Activated CD8-positive, alpha-beta T cell treated with anti-CD3 and anti-CD28 coated beads for 36 hours (primary cell): ENCODE measurements around the gene TDP2. TPM values are rescaled to one million over a fixed set of nuclear protein-coding genes. Genes with fewer than 3 reads are reported as not detected.
"Not testable (repeated sequence)": the region's sequence is repeated elsewhere in the genome, so short reads cannot be mapped to it uniquely, and the experiment has no call there.

ENCODE experiments used
- ATAC-seq: fragments of 200-7000 bp; cut with Tn5 transposase; one replicate; pipeline ENCODE4 v1.10.0; 2021; ENCODE audit warnings: mild to moderate bottlenecking, moderate library complexity
- CTCF ChIA-PET: fragments of 350-600 bp; sonication (Branson Sonifier 250); formaldehyde crosslinking; loops from one replicate; lab custom pipeline; 2021; ENCODE audit warnings: antibody characterized with exemption; lab: Charles Lee
- POLR2A ChIA-PET: fragments of 350-600 bp; sonication (Branson Sonifier 250); formaldehyde crosslinking; loops from one replicate; lab custom pipeline; 2021; ENCODE audit warnings: antibody characterized with exemption; lab: Charles Lee
- DNase-seq: peaks from one replicate; pipeline ENCODE4 v3.0.0-alpha.2; 2020
- H3K27ac Mint-ChIP-seq: one replicate; pipeline ENCODE4 v1.8.0; 2021; ENCODE audit warnings: mild to moderate bottlenecking, mixed read lengths
- H3K27me3 Mint-ChIP-seq: one replicate; pipeline ENCODE4 v1.8.0; 2021; ENCODE audit warnings: mixed read lengths
- H3K36me3 Mint-ChIP-seq: one replicate; pipeline ENCODE4 v1.8.0; 2021; ENCODE audit warnings: low read depth, mixed read lengths
- H3K4me1 Mint-ChIP-seq: one replicate; pipeline ENCODE4 v1.8.0; 2021; ENCODE audit warnings: low read depth, mixed read lengths
- H3K4me3 Mint-ChIP-seq: one replicate; pipeline ENCODE4 v1.8.0; 2021; ENCODE audit warnings: mild to moderate bottlenecking, moderate library complexity, mixed read lengths
- H3K9me3 Mint-ChIP-seq: one replicate; pipeline ENCODE4 v1.8.0; 2021; ENCODE audit warnings: mixed read lengths
- intact Hi-C: fragments of 100-400 bp; cut with micrococcal nuclease; formaldehyde crosslinking; loops from one replicate; pipeline ENCODE4 v1.10.0; 2022
- total RNA-seq, 2 experiments: library from RNA; stranded (reverse); gene quantifications; one replicate each; pipeline ENCODE4 v1.2.3, GENCODE V29; 2021
- TF ChIP-seq, protein P1 (sequence below): fragments of 200-600 bp; IDR thresholded peaks from one replicate; pipeline ENCODE4 v1.8.0; 2022; ENCODE audit warnings: antibody characterized with exemption, mild to moderate bottlenecking

The TDP2 gene
- total RNA-seq, 2 experiments from 2014 or later = 37.4 to 39.8 TPM

DNA sequence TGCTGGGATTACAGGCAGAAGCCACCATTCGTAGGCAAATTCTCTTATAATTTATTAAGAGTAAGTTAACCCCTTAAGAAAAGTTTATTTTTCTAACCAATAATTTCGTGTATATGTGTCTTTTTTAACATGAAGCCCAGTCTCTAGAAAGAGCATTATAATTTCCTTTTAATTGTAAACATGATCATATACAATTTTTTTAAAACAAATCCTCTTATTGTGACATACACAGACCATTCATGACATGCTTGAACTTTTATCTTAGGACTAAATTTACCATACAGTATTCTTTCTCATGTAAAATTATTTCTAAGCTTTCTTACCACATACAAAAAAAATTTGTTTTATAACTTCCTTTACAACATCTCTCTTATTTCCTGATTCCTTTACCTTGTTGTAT is 6.9 kb upstream of the TDP2 start:
- CTCF ChIA-PET = interaction anchor here (1.3 kb wide), 1 partner anchor 16 kb away, joined by 3 read pairs; no protein-coding TSS in a partner anchor

DNA sequence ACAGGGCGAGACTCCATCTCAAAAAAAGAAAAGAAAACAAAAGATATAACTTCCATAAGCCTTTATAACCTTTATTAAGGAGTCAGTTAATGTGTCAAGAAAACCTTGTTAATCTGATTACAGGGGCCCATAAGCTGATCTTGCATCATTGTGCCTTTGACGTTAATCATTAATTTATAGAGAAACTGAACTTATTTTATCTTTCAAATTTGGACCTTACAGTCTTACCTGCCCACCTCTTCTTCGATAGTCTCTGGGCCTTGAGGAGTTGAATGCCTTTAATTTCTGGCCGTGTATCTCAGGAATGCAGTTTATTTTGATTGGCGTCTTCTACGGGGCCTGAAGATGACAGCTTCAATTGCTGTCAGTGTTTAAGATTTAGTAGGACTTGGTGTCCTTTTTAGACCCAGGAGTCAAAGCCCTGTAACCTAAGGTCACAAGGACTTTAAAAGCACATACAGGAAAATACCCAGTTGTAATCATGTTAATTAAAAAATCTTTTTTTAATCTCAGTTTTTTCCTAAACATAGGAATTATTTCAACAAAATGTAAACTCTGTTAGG is 6.0 kb upstream of the TDP2 start:
- intact Hi-C loops = no loop called here
- ChIA-PET POLR2A (interaction anchor here (1.4 kb wide), 1 partner anchor 103 kb away, joined by 3 read pairs; no protein-coding TSS in a partner anchor), CTCF (interaction anchor here (0.9 kb wide), 1 partner anchor 89 kb away, joined by 3 read pairs; no protein-coding TSS in a partner anchor)
- peaks cover 43% of the 10 kb centered on the region for H3K36me3 Mint-ChIP-seq
- DNase-seq (no peak), ATAC-seq (no peak)
- H3K9me3 Mint-ChIP-seq = peaks cover 14% of the 10 kb centered on the region
- TF ChIP-seq, protein P1, sequence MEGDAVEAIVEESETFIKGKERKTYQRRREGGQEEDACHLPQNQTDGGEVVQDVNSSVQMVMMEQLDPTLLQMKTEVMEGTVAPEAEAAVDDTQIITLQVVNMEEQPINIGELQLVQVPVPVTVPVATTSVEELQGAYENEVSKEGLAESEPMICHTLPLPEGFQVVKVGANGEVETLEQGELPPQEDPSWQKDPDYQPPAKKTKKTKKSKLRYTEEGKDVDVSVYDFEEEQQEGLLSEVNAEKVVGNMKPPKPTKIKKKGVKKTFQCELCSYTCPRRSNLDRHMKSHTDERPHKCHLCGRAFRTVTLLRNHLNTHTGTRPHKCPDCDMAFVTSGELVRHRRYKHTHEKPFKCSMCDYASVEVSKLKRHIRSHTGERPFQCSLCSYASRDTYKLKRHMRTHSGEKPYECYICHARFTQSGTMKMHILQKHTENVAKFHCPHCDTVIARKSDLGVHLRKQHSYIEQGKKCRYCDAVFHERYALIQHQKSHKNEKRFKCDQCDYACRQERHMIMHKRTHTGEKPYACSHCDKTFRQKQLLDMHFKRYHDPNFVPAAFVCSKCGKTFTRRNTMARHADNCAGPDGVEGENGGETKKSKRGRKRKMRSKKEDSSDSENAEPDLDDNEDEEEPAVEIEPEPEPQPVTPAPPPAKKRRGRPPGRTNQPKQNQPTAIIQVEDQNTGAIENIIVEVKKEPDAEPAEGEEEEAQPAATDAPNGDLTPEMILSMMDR = no peak
- H3K27me3 Mint-ChIP-seq = no peaks in the 10 kb centered on the region
- H3K27ac Mint-ChIP-seq = no peak overlapping the region
- H3K4me1 Mint-ChIP-seq = peaks cover 8% of the 10 kb centered on the region
- H3K4me3 Mint-ChIP-seq = no peak overlapping the region

More for the DNA sequence above, 6.9 kb upstream of the TDP2 start:
- TF ChIP-seq, protein P1 = no peak
- ATAC-seq (no peak), DNase-seq (no peak)
- intact Hi-C loops = no loop called here
- Mint-ChIP-seq H3K4me1 (peaks cover 5% of the 10 kb centered on the region), H3K9me3 (peaks cover 14% of the 10 kb centered on the region), H3K27ac (no peak overlapping the region), H3K36me3 (peaks cover 43% of the 10 kb centered on the region), H3K4me3 (no peak overlapping the region), H3K27me3 (no peaks in the 10 kb centered on the region)
- POLR2A ChIA-PET = interaction anchor here (0.9 to 1.4 kb wide), 2 partner anchors 13 to 102 kb away, joined by 3 read pairs; no protein-coding TSS in a partner anchor

DNA sequence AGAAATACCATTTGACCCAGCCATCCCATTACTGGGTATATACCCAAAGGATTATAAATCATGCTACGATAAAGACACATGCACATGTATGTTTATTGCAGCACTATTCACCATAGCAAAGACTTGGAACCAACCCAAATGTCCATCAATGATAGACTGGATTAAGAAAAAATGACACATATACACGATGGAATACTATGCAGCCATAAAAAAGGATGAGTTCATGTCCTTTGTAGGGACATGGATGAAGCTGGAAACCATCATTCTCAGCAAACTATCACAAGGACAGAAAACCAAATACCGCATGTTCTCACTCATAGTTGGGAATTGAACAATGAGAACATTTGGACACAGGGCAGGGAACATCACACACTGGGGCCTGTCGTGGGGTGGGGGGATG is 4.4 kb upstream of the TDP2 start:
- ATAC-seq, DNase-seq, CTCF ChIA-PET, H3K4me3 Mint-ChIP-seq, intact Hi-C loops, H3K27me3 Mint-ChIP-seq, POLR2A ChIA-PET, H3K27ac Mint-ChIP-seq: not testable (repeated sequence)
- peaks cover 11% of the 10 kb centered on the region for H3K4me1 Mint-ChIP-seq
- peaks cover 47% of the 10 kb centered on the region for H3K36me3 Mint-ChIP-seq
- H3K9me3 Mint-ChIP-seq = peaks cover 14% of the 10 kb centered on the region

DNA sequence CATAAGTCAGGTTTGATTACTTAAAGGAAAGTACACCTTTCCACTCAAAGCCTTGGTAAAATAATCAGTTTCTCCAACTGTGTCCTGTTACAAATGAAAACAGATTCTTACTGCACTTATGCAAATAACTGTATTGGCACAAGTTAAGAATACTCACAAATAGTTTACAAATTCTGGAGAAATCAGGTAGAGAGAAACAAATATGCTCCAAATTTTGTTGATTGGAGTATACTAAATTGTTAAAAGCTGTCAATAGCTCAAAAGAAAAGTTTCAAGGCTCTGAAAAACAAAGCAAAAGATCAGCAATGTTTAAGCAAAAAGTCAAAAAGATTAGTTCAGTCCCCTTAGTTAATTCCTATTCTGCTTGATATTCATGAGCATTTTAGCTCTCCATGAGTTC is 3.8 kb upstream of the TDP2 start:
- H3K4me3 Mint-ChIP-seq, CTCF ChIA-PET, DNase-seq, intact Hi-C loops, ATAC-seq, POLR2A ChIA-PET, H3K27me3 Mint-ChIP-seq, H3K27ac Mint-ChIP-seq: not testable (repeated sequence)
- Mint-ChIP-seq H3K9me3 (peaks cover 14% of the 10 kb centered on the region), H3K36me3 (peaks cover 45% of the 10 kb centered on the region), H3K4me1 (peaks cover 15% of the 10 kb centered on the region)

DNA sequence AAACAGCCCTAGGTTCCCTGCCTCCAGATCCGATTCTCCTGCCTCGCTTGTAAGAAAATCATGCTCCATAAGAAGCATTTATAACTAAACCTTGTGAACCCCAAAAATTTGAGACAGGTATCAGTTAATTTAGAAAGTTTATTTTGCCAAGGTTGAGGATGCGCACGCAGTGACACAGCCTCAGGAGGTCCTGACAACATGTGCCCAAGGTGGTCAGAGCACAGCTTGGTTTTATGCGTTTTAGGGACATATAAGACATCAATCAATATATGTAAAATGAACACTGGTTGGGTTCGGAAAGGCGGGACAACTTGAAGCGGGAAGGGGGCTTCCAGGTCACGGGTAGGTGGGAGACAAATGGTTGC is 2.3 kb upstream of the TDP2 start:
- Mint-ChIP-seq H3K27me3 (no peaks in the 10 kb centered on the region), H3K27ac (no peak overlapping the region), H3K4me1 (peaks cover 26% of the 10 kb centered on the region), H3K36me3 (peaks cover 45% of the 10 kb centered on the region), H3K9me3 (peaks cover 14% of the 10 kb centered on the region), H3K4me3 (peak overlapping the region; percentile 91)
- no peak for ATAC-seq
- POLR2A ChIA-PET = no interaction called here
- CTCF ChIA-PET = interaction anchor here (1.2 to 2.0 kb wide), 2 partner anchors 84 to 89 kb away, joined by 3 to 4 read pairs; no protein-coding TSS in a partner anchor
- intact Hi-C loops = no loop called here
- no peak for DNase-seq
- TF ChIP-seq, protein P1 = no peak

DNA sequence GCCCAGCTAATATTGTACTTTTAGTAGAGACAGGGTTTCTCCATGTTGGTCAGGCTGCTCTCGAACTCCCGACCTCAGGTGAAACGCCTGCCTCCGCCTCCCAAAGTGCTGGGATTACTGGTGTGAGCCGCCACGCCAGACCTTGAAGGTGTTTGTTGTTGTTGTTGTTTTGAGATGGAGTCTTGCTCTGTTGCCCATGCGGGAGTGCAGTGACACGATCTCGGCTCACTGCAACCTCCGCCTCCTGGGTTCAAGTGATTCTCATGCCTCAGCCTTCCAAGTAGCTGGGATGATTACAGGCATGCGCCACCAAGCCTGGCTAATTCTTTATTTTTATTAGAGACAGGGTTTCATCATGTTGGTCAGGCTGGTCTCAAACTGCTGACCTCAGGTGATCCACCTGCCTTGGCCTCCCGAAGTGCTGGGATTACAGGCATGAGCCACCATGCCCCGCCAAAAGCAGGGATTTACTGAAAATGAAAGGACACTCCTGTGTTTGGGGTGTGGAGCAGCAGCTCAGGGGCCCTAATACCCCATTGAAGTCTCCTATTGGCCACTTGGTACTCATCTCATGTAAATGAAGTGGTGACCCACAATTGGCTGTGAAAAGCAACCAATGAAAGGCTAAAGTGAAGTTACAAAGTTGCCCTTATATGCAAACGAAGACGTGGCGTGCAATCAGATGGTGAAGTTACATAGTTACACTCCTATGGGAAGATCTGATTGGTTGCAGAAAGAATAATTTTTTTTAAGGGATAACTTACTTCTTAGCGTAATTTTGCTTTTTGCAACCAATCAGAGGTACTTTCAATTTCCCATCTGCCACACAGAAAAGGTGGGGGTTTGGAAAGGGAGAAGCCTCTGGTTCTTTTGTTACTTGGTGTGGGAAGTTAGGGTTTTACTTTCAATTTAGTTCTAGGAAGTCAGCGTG is 1.6 kb upstream of the TDP2 start:
- intact Hi-C loops, H3K27ac Mint-ChIP-seq, H3K27me3 Mint-ChIP-seq, ATAC-seq: not testable (repeated sequence)
- H3K9me3 Mint-ChIP-seq = peaks cover 14% of the 10 kb centered on the region
- H3K36me3 Mint-ChIP-seq = peaks cover 46% of the 10 kb centered on the region
- H3K4me3 Mint-ChIP-seq = peak overlapping the region; percentile 91
- peaks cover 32% of the 10 kb centered on the region for H3K4me1 Mint-ChIP-seq
- CTCF ChIA-PET = interaction anchor here (1.2 to 2.9 kb wide), 3 partner anchors 83 to 88 kb away, joined by 3 to 11 read pairs (median 4); no protein-coding TSS in a partner anchor
- DNase-seq = peak; percentile 12
- POLR2A ChIA-PET = interaction anchor here (3.4 kb wide), 1 partner anchor 14 kb away, joined by 15 read pairs; no protein-coding TSS in a partner anchor
